H9 (cell line): ENCODE results near the gene CHCHD6. TPM values are rescaled to one million over a fixed set of nuclear protein-coding genes. Genes with fewer than 3 reads are reported as not detected.
"Not testable (repeated sequence)": the region's sequence is repeated elsewhere in the genome, so short reads cannot be mapped to it uniquely, and the experiment has no call there.

ENCODE experiments used
- DNase-seq: peaks from one replicate; pipeline ENCODE4 v3.0.0-alpha.2; 2017
- H2AFZ ChIP-seq: one replicate; pipeline ENCODE4 v1.6.1; 2013; ENCODE audit warnings: mild to moderate bottlenecking, low read length, control low read depth, moderate library complexity
- H2AK5ac ChIP-seq: 2 replicates; pipeline ENCODE4 v1.6.1; 2013; ENCODE audit warnings: low read length, control low read depth, mixed read lengths; ENCODE audit not compliant: insufficient read length
- H2BK120ac ChIP-seq: one replicate; pipeline ENCODE4 v1.6.1; 2013; ENCODE audit warnings: low read depth, mild to moderate bottlenecking, low read length, control low read depth, inconsistent platforms; ENCODE audit not compliant: poor library complexity, severe bottlenecking
- H2BK12ac ChIP-seq: 2 replicates; pipeline ENCODE4 v1.6.1; 2013; ENCODE audit warnings: low read length, control low read depth, mixed read lengths, low read depth; ENCODE audit not compliant: insufficient read length
- H2BK15ac ChIP-seq: 2 replicates; pipeline ENCODE4 v1.6.1; 2013; ENCODE audit warnings: low read depth, low read length, control low read depth
- H2BK20ac ChIP-seq: one replicate; pipeline ENCODE4 v1.6.1; 2013; ENCODE audit warnings: low read depth, mild to moderate bottlenecking, low read length, control low read depth, inconsistent platforms; ENCODE audit not compliant: poor library complexity, severe bottlenecking
- H2BK5ac ChIP-seq: 2 replicates; pipeline ENCODE4 v1.6.1; 2013; ENCODE audit warnings: low read length, control low read depth, mixed read lengths; ENCODE audit not compliant: insufficient read length
- H3K14ac ChIP-seq: 2 replicates; pipeline ENCODE4 v1.6.1; 2013; ENCODE audit warnings: low read length, control low read depth; ENCODE audit not compliant: insufficient read depth
- H3K18ac ChIP-seq: 2 replicates; pipeline ENCODE4 v1.6.1; 2013; ENCODE audit warnings: low read depth, mild to moderate bottlenecking, mixed read lengths, low read length, control low read depth; ENCODE audit not compliant: insufficient read length
- H3K23ac ChIP-seq: 2 replicates; pipeline ENCODE4 v1.6.1; 2013; ENCODE audit warnings: low read length, control low read depth, mixed read lengths, low read depth; ENCODE audit not compliant: insufficient read length
- H3K23me2 ChIP-seq: 2 replicates; pipeline ENCODE4 v1.6.1; 2013; ENCODE audit warnings: low read depth, mild to moderate bottlenecking, mixed read lengths, low read length, control low read depth; ENCODE audit not compliant: insufficient read length, poor library complexity, severe bottlenecking
- H3K27ac ChIP-seq: 2 replicates; pipeline ENCODE4 v1.5.1; 2013; ENCODE audit warnings: low read length, control low read depth, mixed read lengths, low read depth; ENCODE audit not compliant: insufficient read length
- H3K27me3 ChIP-seq: 2 replicates; pipeline ENCODE4 v1.6.1; 2013; ENCODE audit warnings: low read length, control low read depth, inconsistent platforms; ENCODE audit not compliant: insufficient read depth
- H3K4ac ChIP-seq: 2 replicates; pipeline ENCODE4 v1.6.1; 2013; ENCODE audit warnings: low read depth, mild to moderate bottlenecking, control low read depth, inconsistent platforms, low read length, moderate library complexity
- H3K4me1 ChIP-seq: 2 replicates; pipeline ENCODE4 v1.6.1; 2013; ENCODE audit warnings: low read length, control low read depth, inconsistent platforms; ENCODE audit not compliant: insufficient read depth
- H3K4me2 ChIP-seq: 2 replicates; pipeline ENCODE4 v1.6.1; 2013; ENCODE audit warnings: low read length, control low read depth, mixed read lengths; ENCODE audit not compliant: insufficient read length, insufficient read depth
- H3K56ac ChIP-seq: 2 replicates; pipeline ENCODE4 v1.6.1; 2013; ENCODE audit warnings: low read depth, mild to moderate bottlenecking, mixed read lengths, low read length, control low read depth; ENCODE audit not compliant: insufficient read length
- H3K79me1 ChIP-seq: 2 replicates; pipeline ENCODE4 v1.6.1; 2013; ENCODE audit warnings: low read depth, mild to moderate bottlenecking, moderate library complexity, low read length, control low read depth, inconsistent platforms; ENCODE audit not compliant: insufficient read depth, poor library complexity, severe bottlenecking
- H3K79me2 ChIP-seq: 2 replicates; pipeline ENCODE4 v1.6.1; 2013; ENCODE audit warnings: low read length, control low read depth, inconsistent platforms; ENCODE audit not compliant: insufficient read depth
- H3K9ac ChIP-seq: 2 replicates; pipeline ENCODE4 v1.6.1; 2013; ENCODE audit warnings: low read length, control low read depth, mixed read lengths; ENCODE audit not compliant: insufficient read length; ENCODE audit errors: extremely low read depth
- H3K9me3 ChIP-seq: one replicate; pipeline ENCODE4 v1.6.1; 2013; ENCODE audit warnings: low read depth, low read length, inconsistent platforms; ENCODE audit not compliant: control insufficient read depth
- H3T11ph ChIP-seq: one replicate; pipeline ENCODE4 v1.6.1; 2013; ENCODE audit warnings: mild to moderate bottlenecking, low read length, control low read depth, inconsistent platforms
- H4K20me1 ChIP-seq: one replicate; pipeline ENCODE4 v1.6.1; 2013; ENCODE audit not compliant: control insufficient read depth, insufficient read length, insufficient read depth
- H4K5ac ChIP-seq: 2 replicates; pipeline ENCODE4 v1.6.1; 2013; ENCODE audit warnings: low read depth, mild to moderate bottlenecking, mixed read lengths, low read length, control low read depth; ENCODE audit not compliant: insufficient read length
- H4K8ac ChIP-seq: replicated peaks from 2 replicates; pipeline ENCODE4 v1.6.1; 2013; ENCODE audit warnings: low read length, control low read depth, mixed read lengths, low read depth; ENCODE audit not compliant: insufficient read length
- H4K91ac ChIP-seq: 2 replicates; pipeline ENCODE4 v1.6.1; 2013; ENCODE audit warnings: low read depth, mild to moderate bottlenecking, moderate library complexity, mixed read lengths, low read length, control low read depth; ENCODE audit not compliant: insufficient read length
- H3K27ac Mint-ChIP-seq, 3 experiments: 2 replicates in 2 of 3; 3 replicates in 1 of 3; pipeline ENCODE4 v1.8.0; 2020 to 2021; ENCODE audit warnings: mixed read lengths in 3 of 3, mild to moderate bottlenecking in 1 of 3, moderate library complexity in 1 of 3
- H3K27me3 Mint-ChIP-seq: 2 replicates; pipeline ENCODE4 v1.8.0; 2021; ENCODE audit warnings: low read depth, mild to moderate bottlenecking, moderate library complexity, mixed read lengths
- H3K36me3 Mint-ChIP-seq, 3 experiments: 2 replicates in 2 of 3; 3 replicates in 1 of 3; pipeline ENCODE4 v1.8.0; 2020 to 2021; ENCODE audit warnings: low read depth in 3 of 3, mixed read lengths in 3 of 3; ENCODE audit not compliant: insufficient read depth in 1 of 3
- H3K4me1 Mint-ChIP-seq, 2 experiments: 2 replicates each; pipeline ENCODE4 v1.8.0; 2020; ENCODE audit warnings: mixed read lengths in 2 of 2
- H3K4me3 Mint-ChIP-seq, 2 experiments: 2 replicates in 1 of 2; 3 replicates in 1 of 2; pipeline ENCODE4 v1.8.0; 2020 to 2021; ENCODE audit warnings: mild to moderate bottlenecking in 2 of 2, mixed read lengths in 2 of 2, moderate library complexity in 1 of 2
- H3K9me3 Mint-ChIP-seq, 2 experiments: 2 replicates in 1 of 2; 3 replicates in 1 of 2; pipeline ENCODE4 v1.8.0; 2020; ENCODE audit warnings: mild to moderate bottlenecking in 2 of 2, mixed read lengths in 2 of 2, moderate library complexity in 1 of 2
- WGBS: extraction: QIAGEN DNeasy Blood & Tissue Kit; methylation state at CpG from one replicate; pipeline ENCODE4 v1.1.7; 2013; ENCODE audit warnings: missing lambda C conversion rate, low lambda C conversion rate, mixed read lengths; ENCODE audit not compliant: insufficient read length; ENCODE audit errors: extremely low coverage; 5-methylcytosine and 5-hydroxymethylcytosine counted together
- total RNA-seq: library from RNA; stranded (reverse); gene quantifications from 2 replicates; pipeline ENCODE4 v1.2.1, GENCODE V29; 2021
- TF ChIP-seq, protein P1 (sequence below): fragments of 200-600 bp; sonication (generic); conservative IDR thresholded peaks from 3 replicates; pipeline ENCODE4 v1.8.0; 2021; ENCODE audit warnings: antibody characterized with exemption, mild to moderate bottlenecking

CHCHD6 gene
- total RNA-seq, 1 experiment from 2014 or later: 34.2 TPM

DNA sequence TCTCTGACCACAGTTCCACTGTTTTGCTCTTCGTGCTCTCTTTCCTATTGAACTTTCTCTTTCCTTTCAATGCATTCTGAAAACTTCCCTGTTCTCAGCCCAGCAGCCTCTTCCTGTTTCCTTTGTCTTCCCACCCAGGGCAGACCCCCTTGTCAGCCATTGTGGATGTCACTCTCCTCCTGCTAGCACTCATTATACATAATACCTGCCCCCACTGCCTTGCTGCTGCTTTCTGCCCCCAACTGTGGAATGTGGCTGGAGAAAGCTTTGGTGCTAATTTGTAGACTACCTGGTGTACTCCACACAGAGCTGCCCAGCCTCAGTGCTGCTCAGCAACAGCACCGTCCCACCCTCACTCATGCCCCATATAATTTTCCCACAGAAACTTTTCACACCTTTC lies 80.2 kb downstream of the CHCHD6 start:
- H3K36me3 Mint-ChIP-seq: peaks cover 0 to 8% (median 5%) of the 10 kb centered on the region in 3 experiments; a peak in 3 of 7 replicates
- no peaks in the 10 kb centered on the region for H3K79me2 ChIP-seq
- H3K27me3 Mint-ChIP-seq: no peaks in the 10 kb centered on the region
- no peak overlapping the region for H2AFZ ChIP-seq
- H2BK20ac ChIP-seq: no peak overlapping the region
- peak overlapping the region; percentile 97 to 99 (median 97) for H3K27ac Mint-ChIP-seq
- peaks cover 9% of the 10 kb centered on the region for H3K4me1 ChIP-seq
- H3K14ac ChIP-seq: no peak overlapping the region
- H2BK120ac ChIP-seq: no peak overlapping the region
- no peak overlapping the region for H3K23ac ChIP-seq
- H3K27me3 ChIP-seq: no peaks in the 10 kb centered on the region
- peak overlapping the region; percentile 63 for H3K27ac ChIP-seq
- H2BK15ac ChIP-seq: no peak overlapping the region
- peaks cover 43 to 47% of the 10 kb centered on the region in 2 experiments for H3K4me1 Mint-ChIP-seq
- no peak overlapping the region for H3K56ac ChIP-seq
- H3K79me1 ChIP-seq: no peaks in the 10 kb centered on the region
- no peak overlapping the region for H3K9ac ChIP-seq
- no peak overlapping the region for H3K18ac ChIP-seq
- peak overlapping the region; percentile 34 to 65; a peak in 4 of 5 replicates for H3K4me3 Mint-ChIP-seq
- H4K20me1 ChIP-seq: no peaks in the 10 kb centered on the region
- H3K4ac ChIP-seq: no peak overlapping the region
- H3T11ph ChIP-seq: no peak overlapping the region
- WGBS: no CpG with 5 or more reads among the region's 2 CpGs
- TF ChIP-seq, protein P1, sequence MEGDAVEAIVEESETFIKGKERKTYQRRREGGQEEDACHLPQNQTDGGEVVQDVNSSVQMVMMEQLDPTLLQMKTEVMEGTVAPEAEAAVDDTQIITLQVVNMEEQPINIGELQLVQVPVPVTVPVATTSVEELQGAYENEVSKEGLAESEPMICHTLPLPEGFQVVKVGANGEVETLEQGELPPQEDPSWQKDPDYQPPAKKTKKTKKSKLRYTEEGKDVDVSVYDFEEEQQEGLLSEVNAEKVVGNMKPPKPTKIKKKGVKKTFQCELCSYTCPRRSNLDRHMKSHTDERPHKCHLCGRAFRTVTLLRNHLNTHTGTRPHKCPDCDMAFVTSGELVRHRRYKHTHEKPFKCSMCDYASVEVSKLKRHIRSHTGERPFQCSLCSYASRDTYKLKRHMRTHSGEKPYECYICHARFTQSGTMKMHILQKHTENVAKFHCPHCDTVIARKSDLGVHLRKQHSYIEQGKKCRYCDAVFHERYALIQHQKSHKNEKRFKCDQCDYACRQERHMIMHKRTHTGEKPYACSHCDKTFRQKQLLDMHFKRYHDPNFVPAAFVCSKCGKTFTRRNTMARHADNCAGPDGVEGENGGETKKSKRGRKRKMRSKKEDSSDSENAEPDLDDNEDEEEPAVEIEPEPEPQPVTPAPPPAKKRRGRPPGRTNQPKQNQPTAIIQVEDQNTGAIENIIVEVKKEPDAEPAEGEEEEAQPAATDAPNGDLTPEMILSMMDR: no peak
- H4K5ac ChIP-seq: no peak overlapping the region
- peaks cover 0 to 6% of the 10 kb centered on the region in 2 experiments; a peak in 1 of 5 replicates for H3K9me3 Mint-ChIP-seq
- H3K4me2 ChIP-seq: peak overlapping the region; percentile 13
- no peak overlapping the region for H4K8ac ChIP-seq
- H3K9me3 ChIP-seq: no peaks in the 10 kb centered on the region
- H4K91ac ChIP-seq: no peak overlapping the region
- H2BK12ac ChIP-seq: no peak overlapping the region
- H2AK5ac ChIP-seq: no peak overlapping the region
- no peak overlapping the region for H2BK5ac ChIP-seq
- H3K23me2 ChIP-seq: no peaks in the 10 kb centered on the region
- no peak for DNase-seq

DNA sequence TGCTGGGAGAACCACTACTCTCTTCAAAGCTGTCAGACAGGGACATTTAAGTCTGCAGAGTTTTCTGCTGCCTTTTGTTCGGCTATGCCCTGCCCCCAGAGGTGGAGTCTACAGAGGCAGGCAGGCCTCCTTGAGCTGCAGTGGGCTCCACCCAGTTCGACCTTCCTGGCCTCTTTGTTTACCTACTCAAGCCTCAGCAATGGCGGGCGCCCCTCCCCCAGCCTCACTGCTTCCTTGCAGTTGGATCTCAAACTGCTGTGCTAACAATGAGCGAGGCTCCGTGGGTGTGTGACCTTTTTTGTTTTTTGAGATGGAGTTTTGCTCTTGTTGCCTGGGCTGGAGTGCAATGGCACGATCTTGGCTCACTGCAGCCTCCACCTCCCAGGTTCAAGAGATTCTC lies 87.3 kb downstream of the CHCHD6 start:
- WGBS: no CpG with 5 or more reads among the region's 7 CpGs
- not testable (repeated sequence) for H2BK15ac ChIP-seq, H2BK20ac ChIP-seq, H3K23ac ChIP-seq, H2AK5ac ChIP-seq, DNase-seq, H3K79me2 ChIP-seq, H3K14ac ChIP-seq, H2BK5ac ChIP-seq, H3K9me3 ChIP-seq, H4K5ac ChIP-seq, H3K9ac ChIP-seq, H2AFZ ChIP-seq, H4K8ac ChIP-seq, H3K79me1 ChIP-seq, H3K27ac Mint-ChIP-seq, H3T11ph ChIP-seq, H3K56ac ChIP-seq, H3K27me3 Mint-ChIP-seq, H4K91ac ChIP-seq, H3K27ac ChIP-seq, H3K4me2 ChIP-seq, H3K4me1 ChIP-seq, H3K4ac ChIP-seq, H2BK120ac ChIP-seq, H3K18ac ChIP-seq, H3K23me2 ChIP-seq, H3K4me1 Mint-ChIP-seq, H4K20me1 ChIP-seq, H2BK12ac ChIP-seq, H3K4me3 Mint-ChIP-seq, H3K27me3 ChIP-seq
- Mint-ChIP-seq H3K9me3 (peaks cover 21 to 26% of the 10 kb centered on the region in 2 experiments), H3K36me3 (peaks cover 10 to 22% (median 16%) of the 10 kb centered on the region in 3 experiments)
